HCT116 (cell line): Measurements from ENCODE around the gene STIM2.

Source experiments
- CEBPB ChIP-seq: IDR thresholded peaks from 2 replicates; pipeline ENCODE4 v1.6.1; 2012; ENCODE audit warnings: low read depth
- CTCF ChIP-seq, 3 experiments: fragments of 200-600 bp in 1 of 3; sonication (generic) in 1 of 3; IDR thresholded peaks in 2 of 3; conservative IDR thresholded peaks in 1 of 3; 2 replicates each; pipeline ENCODE4 v1.5.1; 2012 to 2017; ENCODE audit warnings: low read depth in 2 of 3, low read length in 2 of 3, antibody characterized with exemption in 1 of 3, borderline replicate concordance in 1 of 3, control low read depth in 1 of 3, mild to moderate bottlenecking in 1 of 3, mixed read lengths in 1 of 3, mixed run types in 1 of 3, moderate library complexity in 1 of 3; ENCODE audit not compliant: insufficient read depth in 1 of 3
- EZH2 ChIP-seq: fragments of 200-600 bp; sonication (generic); IDR thresholded peaks from 2 replicates; pipeline ENCODE4 v1.6.1; 2017; ENCODE audit warnings: antibody characterized with exemption, mixed run types
- EZH2phosphoT487 ChIP-seq: fragments of 200-600 bp; IDR thresholded peaks from 2 replicates; pipeline ENCODE4 v1.6.1; 2018; ENCODE audit warnings: antibody characterized with exemption, borderline replicate concordance
- JUND ChIP-seq: IDR thresholded peaks from 2 replicates; pipeline ENCODE4 v1.6.1; 2012
- POLR2A ChIP-seq: IDR thresholded peaks from 2 replicates; pipeline ENCODE4 v1.7.0; 2011; ENCODE audit warnings: borderline replicate concordance; ENCODE audit not compliant: insufficient read depth, insufficient read length; ENCODE audit errors: extremely low read depth
- POLR2AphosphoS5 ChIP-seq: IDR thresholded peaks from 2 replicates; pipeline ENCODE4 v1.6.1; 2011; ENCODE audit warnings: mild to moderate bottlenecking, low read depth, low read length, moderate library complexity
- RAD21 ChIP-seq: IDR thresholded peaks from 2 replicates; pipeline ENCODE4 v1.6.1; 2012; ENCODE audit warnings: low read depth, mild to moderate bottlenecking
- REST ChIP-seq: IDR thresholded peaks from 2 replicates; pipeline ENCODE4 v1.6.1; 2012; ENCODE audit warnings: low read depth
- SIN3A ChIP-seq: IDR thresholded peaks from 2 replicates; pipeline ENCODE4 v1.6.1; 2012; ENCODE audit warnings: low read depth
- SRF ChIP-seq: IDR thresholded peaks from 2 replicates; pipeline ENCODE4 v1.6.1; 2012; ENCODE audit warnings: low read depth
- TF ChIP-seq, protein P1 (sequence below): IDR thresholded peaks from 2 replicates; pipeline ENCODE4 v1.6.1; 2012

GRCh38 chr4:26863512-26863911 lies 2.9 kb downstream of the STIM2 start:
- no peak for TF ChIP-seq EZH2
- TF ChIP-seq, protein P1, sequence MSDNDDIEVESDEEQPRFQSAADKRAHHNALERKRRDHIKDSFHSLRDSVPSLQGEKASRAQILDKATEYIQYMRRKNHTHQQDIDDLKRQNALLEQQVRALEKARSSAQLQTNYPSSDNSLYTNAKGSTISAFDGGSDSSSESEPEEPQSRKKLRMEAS = no peak
- no peak for TF ChIP-seq POLR2A
- no peak for TF ChIP-seq SRF
- TF ChIP-seq CTCF (IDR thresholded peaks at IDR 0.05 in 2 of 3, conservative IDR thresholded peaks at IDR 0.05 in 1 of 3; ENCODE audit: borderline replicate concordance in 1 of 3, insufficient read depth in 1 of 3, low read depth in 2 of 3, low read length in 2 of 3) = no peak
- TF ChIP-seq POLR2AphosphoS5 = no peak
- TF ChIP-seq RAD21 = no peak
- TF ChIP-seq CEBPB = no peak
- no peak for TF ChIP-seq JUND
- TF ChIP-seq SIN3A = no peak
- no peak for TF ChIP-seq REST
- TF ChIP-seq EZH2phosphoT487 = no peak
